Gastroesophageal sphincter (tissue), 3 donors: ENCODE data around the gene FKBP15.

Experiments
- CTCF ChIP-seq, 4 experiments: fragments of 200-600 bp in 2 of 4; fragments of 450-650 bp in 2 of 4; sonication (generic) in 1 of 4; IDR thresholded peaks; one replicate each; pipeline ENCODE4 v1.5.1; 2017 to 2019; ENCODE audit warnings: antibody characterized with exemption in 4 of 4, mild to moderate bottlenecking in 2 of 4, moderate library complexity in 2 of 4
- EP300 ChIP-seq: sonication (generic); formaldehyde crosslinking; IDR thresholded peaks from one replicate; pipeline ENCODE4 v1.6.1; 2017; ENCODE audit warnings: antibody characterized with exemption, mild to moderate bottlenecking

DNA sequence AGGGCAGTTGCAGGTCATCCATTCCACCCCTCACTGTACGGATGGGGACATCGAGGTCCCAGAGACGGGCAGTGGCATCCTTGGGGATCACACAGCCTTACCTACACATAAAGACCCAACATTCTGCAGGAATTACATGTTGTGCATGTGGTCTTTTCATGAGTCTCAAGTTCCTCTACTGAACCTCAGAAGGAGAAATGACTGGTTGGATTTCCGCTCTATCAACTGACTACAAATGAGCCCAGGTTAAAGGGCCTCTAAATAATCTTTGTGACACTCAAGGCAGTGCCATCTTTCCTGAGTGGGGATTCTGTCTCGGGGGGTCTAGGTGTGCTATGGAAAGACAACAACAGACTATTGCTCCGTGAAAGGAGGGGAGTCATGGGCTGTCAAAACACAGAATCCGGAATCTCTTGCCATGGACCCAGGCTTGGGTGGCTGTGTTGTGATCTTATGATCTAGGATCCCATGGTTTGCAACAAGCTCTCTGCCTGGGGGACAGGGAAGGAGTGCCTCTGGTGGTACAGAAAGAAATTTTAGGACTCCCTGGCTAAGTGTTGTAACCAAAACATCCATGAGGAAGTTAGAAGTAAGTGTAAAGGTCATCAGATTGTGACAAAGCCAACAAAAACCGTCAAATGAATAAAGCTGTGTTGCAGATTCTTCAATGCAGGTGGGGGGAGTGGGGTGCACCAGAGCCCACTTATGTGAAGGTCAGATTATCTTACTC is 72.1 kb downstream of the FKBP15 start:
- TF ChIP-seq CTCF (IDR thresholded peaks at IDR 0.05) (no peak), EP300 (no peak)
